ENCODE results near the gene TMEM270. TPM values are rescaled to one million over a fixed set of nuclear protein-coding genes. Genes with fewer than 3 reads are reported as not detected.
A peak's percentile ranks its signal among the peaks of the same experiment; 100 is the strongest.

TMEM270 gene
- total RNA-seq, 1 donor from 2014 or later: not detected

DNA sequence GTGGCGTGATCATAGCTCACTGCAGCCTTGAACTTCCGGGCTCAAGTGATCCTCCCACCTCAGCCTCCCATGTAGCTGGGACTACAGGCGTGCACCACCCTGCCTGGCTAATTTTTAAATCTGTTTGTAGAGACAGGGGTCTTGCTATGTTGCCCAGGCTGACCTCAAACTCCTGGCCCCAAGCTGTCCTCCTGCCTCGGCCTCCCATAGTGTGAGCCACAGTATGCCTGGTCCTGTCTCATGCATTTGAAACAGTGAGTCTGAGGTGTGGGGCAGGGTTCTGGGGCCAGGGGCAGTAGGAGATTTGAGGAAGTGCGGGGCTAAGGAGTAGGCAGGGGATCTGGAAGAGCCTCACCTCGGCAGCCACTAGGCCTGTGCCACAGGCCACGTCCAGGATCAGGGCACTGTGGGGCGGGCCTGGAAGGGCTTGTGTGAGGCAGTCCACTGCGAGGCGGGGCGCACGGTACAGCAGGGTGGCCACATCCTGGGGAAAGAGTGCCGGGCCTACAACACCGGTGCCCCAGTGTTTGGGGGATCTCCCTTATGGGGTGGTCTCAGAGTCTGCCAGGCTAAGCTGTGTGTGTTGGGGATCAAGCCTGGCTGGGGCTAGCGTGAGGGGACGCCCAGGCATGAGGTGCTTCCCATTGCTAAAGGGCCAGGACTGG, 20.1 kb upstream of the TMEM270 start:
- no peak overlapping the region for H3K4me3 ChIP-seq
- H3K4me1 ChIP-seq: peaks cover 6% of the 10 kb centered on the region
- no peak for DNase-seq (ENCODE audit: low spot score)
- Mint-ChIP-seq H3K27ac (no peak overlapping the region), H3K4me3 (peak overlapping the region; percentile 64), H3K9me3 (no peaks in the 10 kb centered on the region), H3K36me3 (no peaks in the 10 kb centered on the region), H3K4me1 (peaks cover 11% of the 10 kb centered on the region), H3K27me3 (ENCODE audit: insufficient read depth, low read depth) (peaks cover 2% of the 10 kb centered on the region)
- TF ChIP-seq EZH2phosphoT487 (IDR thresholded peaks at IDR 0.05) (no peak), EZH2 (IDR thresholded peaks at IDR 0.05) (no peak)
- TF ChIP-seq, protein P1, sequence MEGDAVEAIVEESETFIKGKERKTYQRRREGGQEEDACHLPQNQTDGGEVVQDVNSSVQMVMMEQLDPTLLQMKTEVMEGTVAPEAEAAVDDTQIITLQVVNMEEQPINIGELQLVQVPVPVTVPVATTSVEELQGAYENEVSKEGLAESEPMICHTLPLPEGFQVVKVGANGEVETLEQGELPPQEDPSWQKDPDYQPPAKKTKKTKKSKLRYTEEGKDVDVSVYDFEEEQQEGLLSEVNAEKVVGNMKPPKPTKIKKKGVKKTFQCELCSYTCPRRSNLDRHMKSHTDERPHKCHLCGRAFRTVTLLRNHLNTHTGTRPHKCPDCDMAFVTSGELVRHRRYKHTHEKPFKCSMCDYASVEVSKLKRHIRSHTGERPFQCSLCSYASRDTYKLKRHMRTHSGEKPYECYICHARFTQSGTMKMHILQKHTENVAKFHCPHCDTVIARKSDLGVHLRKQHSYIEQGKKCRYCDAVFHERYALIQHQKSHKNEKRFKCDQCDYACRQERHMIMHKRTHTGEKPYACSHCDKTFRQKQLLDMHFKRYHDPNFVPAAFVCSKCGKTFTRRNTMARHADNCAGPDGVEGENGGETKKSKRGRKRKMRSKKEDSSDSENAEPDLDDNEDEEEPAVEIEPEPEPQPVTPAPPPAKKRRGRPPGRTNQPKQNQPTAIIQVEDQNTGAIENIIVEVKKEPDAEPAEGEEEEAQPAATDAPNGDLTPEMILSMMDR (IDR thresholded peaks at IDR 0.05): no peak
- no peak overlapping the region for H3K9ac ChIP-seq
- no peaks in the 10 kb centered on the region for H3K79me2 ChIP-seq (ENCODE audit: low read depth)
- H3K9me3 ChIP-seq (ENCODE audit: low read depth): no peaks in the 10 kb centered on the region
- H3K27ac ChIP-seq: no peak overlapping the region
- no peak overlapping the region for H3K4me2 ChIP-seq
- H3F3A ChIP-seq (ENCODE audit: low read depth): peaks cover 4% of the 10 kb centered on the region
- no peaks in the 10 kb centered on the region for H4K20me1 ChIP-seq (ENCODE audit: low read depth)
- H3K36me3 ChIP-seq: no peaks in the 10 kb centered on the region
- H3K27me3 ChIP-seq: no peaks in the 10 kb centered on the region
- H2AFZ ChIP-seq (replicated peaks): no peak overlapping the region

- Mint-ChIP-seq H3K27ac (no peak overlapping the region), H3K9me3 (no peaks in the 10 kb centered on the region), H3K36me3 (no peaks in the 10 kb centered on the region), H3K27me3 (ENCODE audit: insufficient read depth, low read depth) (peaks cover 2% of the 10 kb centered on the region), H3K4me1 (peaks cover 13% of the 10 kb centered on the region), H3K4me3 (peak overlapping the region; percentile 88)
- Histone ChIP-seq H3K36me3 (no peaks in the 10 kb centered on the region), H3K27ac (no peak overlapping the region), H3F3A (ENCODE audit: low read depth) (peaks cover 4% of the 10 kb centered on the region), H3K4me3 (peak overlapping the region; percentile 55), H3K79me2 (ENCODE audit: low read depth) (no peaks in the 10 kb centered on the region), H2AFZ (replicated peaks) (peak overlapping the region; percentile 47), H3K4me1 (peaks cover 6% of the 10 kb centered on the region), H3K9ac (no peak overlapping the region), H3K27me3 (no peaks in the 10 kb centered on the region), H4K20me1 (ENCODE audit: low read depth) (no peaks in the 10 kb centered on the region), H3K4me2 (peak overlapping the region; percentile 69), H3K9me3 (ENCODE audit: low read depth) (no peaks in the 10 kb centered on the region)
- DNase-seq (ENCODE audit: low spot score): peak; percentile 48
- TF ChIP-seq EZH2phosphoT487 (IDR thresholded peaks at IDR 0.05) (no peak), EZH2 (IDR thresholded peaks at IDR 0.05) (no peak)
- TF ChIP-seq, protein P1 (IDR thresholded peaks at IDR 0.05): no peak
Measured at GRCh38 chr7:73841689-73842066, 19.3 kb upstream of the TMEM270 start.

DNA sequence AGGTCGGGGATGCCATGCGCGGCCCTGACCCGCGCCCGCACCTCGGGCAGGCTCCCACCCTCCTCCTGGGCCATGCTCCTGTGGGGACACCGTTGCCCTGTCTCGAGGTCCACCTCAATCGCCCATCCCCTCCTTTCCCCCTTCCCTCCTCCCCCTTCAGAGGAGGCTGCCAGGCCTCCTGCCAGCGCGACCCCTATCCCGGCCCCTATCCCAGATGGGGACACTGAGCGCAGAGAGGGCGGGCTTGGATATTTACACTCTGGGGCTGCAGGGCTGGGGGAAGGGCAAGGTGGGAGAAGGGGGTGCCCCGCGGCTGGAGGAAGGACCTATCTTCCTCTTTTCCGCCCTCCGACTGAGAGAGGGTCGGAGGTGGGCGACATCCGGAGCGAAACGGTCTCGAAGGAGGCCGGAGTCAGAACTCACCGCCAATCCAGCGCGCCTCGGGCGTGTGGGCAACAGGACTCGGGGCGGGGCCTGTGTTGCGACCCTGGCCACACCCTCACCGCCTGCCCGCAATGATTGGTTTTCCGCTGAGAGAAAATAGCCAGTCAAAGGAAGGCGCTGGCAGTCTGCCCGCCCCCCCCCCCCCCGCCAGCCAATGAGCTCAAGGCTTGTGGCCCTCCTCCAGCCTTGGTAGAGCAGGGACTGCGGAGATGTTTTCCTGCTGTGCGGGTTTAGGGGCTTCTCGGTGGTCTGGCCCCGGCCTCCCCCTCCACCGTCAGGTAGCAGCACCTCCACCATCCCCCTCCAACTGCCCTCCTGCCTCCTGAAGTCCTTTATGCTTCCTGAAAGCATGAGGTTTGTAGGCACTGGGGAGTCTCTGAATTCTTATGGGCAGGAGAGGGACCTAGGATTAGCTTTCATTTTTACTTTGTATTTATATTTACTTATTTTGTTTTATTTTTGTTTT, 18.6 kb upstream of the TMEM270 start, which contains the start of gene METTL27:
METTL27 (minus strand) TSS at position 450 of the 910 bp plus-strand sequence; CDS start at position 74, 376 bp downstream.
- Histone ChIP-seq H3K9ac (peak within 1 kb of the TSS; percentile 41), H3F3A (ENCODE audit: low read depth) (peaks cover 3% of the 10 kb centered on the region), H4K20me1 (ENCODE audit: low read depth) (no peaks in the 10 kb centered on the region), H3K79me2 (ENCODE audit: low read depth) (no peaks in the 10 kb centered on the region), H3K4me2 (peak within 1 kb of the TSS; percentile 84), H3K36me3 (no peaks in the 10 kb centered on the region), H3K4me1 (peaks cover 6% of the 10 kb centered on the region), H3K27me3 (no peaks in the 10 kb centered on the region), H2AFZ (replicated peaks) (peak within 1 kb of the TSS; percentile 94), H3K4me3 (peak within 1 kb of the TSS; percentile 55), H3K9me3 (ENCODE audit: low read depth) (no peaks in the 10 kb centered on the region), H3K27ac (no peak within 1 kb of the TSS)
- Mint-ChIP-seq H3K4me3 (peak within 1 kb of the TSS; percentile 88), H3K27ac (no peak within 1 kb of the TSS), H3K36me3 (no peaks in the 10 kb centered on the region), H3K4me1 (peaks cover 13% of the 10 kb centered on the region), H3K9me3 (no peaks in the 10 kb centered on the region), H3K27me3 (ENCODE audit: insufficient read depth, low read depth) (peaks cover 2% of the 10 kb centered on the region)
- TF ChIP-seq, protein P1 (IDR thresholded peaks at IDR 0.05): no peak
- TF ChIP-seq EZH2 (IDR thresholded peaks at IDR 0.05): no peak
- TF ChIP-seq EZH2phosphoT487 (IDR thresholded peaks at IDR 0.05): no peak
- peak; percentile 97 for DNase-seq (ENCODE audit: low spot score)

Measured in neural progenitor cell (in vitro differentiated cells).